Stimulated activated CD4-positive, alpha-beta T cell treated with anti-CD3 and anti-CD28 coated beads, Interleukin-12 subunit alpha, Interleukin-12 subunit beta, amount 100 ng/mL, for 24 hours (primary cell): ENCODE measurements around the gene KCNIP4.

ENCODE experiments used
- DNase-seq, 2 experiments: peaks; one replicate each; pipeline ENCODE4 v3.0.0-alpha.2; 2020; ENCODE audit warnings: low read depth in 2 of 2

Gene KCNIP4

DNA sequence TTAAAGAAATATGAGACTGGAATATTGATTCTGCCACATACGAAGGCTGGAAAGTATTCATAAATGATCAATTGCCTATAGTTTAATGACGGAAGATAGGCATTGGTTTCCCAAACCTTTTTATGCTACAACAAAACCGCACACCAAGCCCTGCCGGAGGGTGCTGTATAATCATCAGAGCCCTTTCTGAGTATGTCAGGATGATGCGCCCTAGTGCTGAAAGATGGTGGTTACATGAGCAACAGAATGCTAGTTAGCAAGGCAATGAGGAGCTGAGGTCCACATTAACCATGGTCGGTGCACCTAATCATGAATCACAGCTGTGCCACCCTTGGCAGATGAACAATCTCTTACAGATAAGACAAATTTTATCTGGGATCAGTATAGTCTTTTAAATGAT is 757.3 kb downstream of the KCNIP4 start:
- no peak for DNase-seq

DNA sequence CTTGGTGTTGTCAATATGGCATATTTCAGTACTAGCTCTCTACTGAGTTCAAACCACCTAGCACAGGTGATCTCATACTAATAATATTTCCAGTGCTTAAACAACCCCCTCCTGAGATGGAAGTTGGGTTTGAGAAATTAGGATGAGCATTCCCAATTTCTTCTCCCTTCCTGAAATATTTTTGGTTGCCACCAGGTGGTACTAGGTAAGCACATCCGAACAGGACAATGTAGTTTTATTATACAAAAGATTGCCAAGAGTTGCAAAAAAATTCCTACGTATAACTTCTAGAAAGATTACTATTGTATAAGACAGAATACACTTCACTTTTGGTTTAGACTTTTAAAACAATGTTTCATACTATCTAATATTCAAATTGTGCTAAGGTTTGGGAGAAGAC is 763.8 kb downstream of the KCNIP4 start:
- DNase-seq: no peak

DNA sequence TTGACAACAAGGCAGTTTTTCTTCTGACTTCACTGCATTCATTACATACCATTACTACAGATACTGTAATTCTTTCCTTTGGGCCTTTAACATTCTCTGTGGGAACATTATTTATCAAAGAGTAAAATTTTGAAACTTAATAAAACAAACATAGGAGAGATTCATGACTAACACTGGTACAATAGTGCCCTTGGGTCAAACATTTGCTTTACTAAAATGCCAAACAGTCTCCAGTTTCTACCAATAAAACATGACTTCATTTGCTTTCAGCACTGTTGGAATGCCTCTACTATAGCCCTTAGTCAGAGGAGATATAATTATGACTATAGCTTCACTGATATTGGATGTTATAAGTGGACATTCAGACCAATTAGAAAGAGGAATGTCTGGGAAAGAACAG is 766.9 kb downstream of the KCNIP4 start:
- no peak for DNase-seq

GRCh38 chr4:21177871-21178270 is 770.7 kb downstream of the KCNIP4 start:
- DNase-seq: no peak

DNA sequence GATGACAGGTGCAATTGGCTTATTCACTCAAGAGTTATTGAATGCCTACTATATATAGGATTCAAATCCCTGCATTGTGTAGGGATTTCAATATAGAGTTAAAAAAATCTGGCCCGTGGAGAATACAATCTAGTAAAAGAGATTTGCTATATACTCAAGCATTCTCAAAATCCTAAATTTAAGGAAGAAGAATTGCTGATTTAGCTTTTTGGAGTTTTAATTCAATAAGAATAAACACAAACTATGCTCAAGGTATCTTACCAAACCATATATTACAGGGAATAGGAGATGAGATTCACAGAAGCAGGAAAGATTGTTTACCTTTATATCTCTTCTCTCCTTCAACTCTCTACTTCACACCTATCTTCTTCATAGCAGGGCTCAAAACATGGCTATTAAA is 771.5 kb downstream of the KCNIP4 start:
- DNase-seq: no peak

- DNase-seq: no peak
These were observed 780.9 kb downstream of the KCNIP4 start for GRCh38 chr4:21167711-21168110.

- no peak for DNase-seq
These were observed 793.2 kb downstream of the KCNIP4 start for GRCh38 chr4:21155367-21155766.

DNA sequence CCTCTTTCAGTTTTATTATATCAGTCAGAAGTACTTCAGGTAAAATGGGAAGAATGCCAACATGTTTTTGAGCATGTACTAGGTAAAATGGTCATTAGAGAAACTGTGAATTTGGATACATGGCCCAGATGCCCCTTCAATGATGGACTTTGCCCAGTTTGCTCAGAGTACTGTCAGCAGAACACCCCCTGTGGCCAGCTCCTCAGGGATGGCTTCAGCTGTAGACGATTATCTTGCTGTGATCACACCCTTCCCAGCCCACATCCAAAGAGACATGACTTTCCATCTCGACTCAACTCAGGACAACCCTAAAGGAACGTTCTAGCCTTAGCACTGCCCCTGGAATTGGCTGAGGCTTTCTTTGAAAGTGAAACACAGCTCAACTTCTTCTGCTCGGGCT is 809.2 kb downstream of the KCNIP4 start:
- no peak for DNase-seq

- DNase-seq: no peak
These were observed 812.4 kb downstream of the KCNIP4 start for GRCh38 chr4:21136051-21136630.

GRCh38 chr4:21134994-21135393 is 813.6 kb downstream of the KCNIP4 start:
- DNase-seq: no peak

- DNase-seq: no peak
These were observed 818.0 kb downstream of the KCNIP4 start for GRCh38 chr4:21130606-21131005.

DNA sequence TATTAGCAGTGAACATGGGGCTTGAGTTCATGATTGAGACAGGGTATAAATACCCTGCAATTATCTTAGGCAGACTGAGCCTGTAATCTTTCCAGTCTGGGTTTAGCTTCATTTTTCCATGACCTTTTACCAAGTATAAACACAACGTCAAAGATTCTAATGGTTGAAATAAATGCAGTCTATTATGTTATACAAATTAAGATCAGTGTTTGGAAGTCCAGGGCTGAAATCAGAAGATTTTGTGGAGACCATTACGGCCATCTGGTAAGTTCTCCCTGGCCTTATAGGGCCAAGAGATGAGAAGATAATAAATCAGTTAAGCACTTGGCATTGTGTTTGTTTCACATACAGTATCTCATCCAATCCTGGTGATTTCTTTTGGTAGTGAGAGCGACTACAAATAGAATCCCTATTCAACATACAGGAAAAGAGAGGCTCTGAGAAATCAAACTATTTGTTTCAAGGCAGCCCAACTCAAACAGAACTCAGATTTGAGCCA is 822.5 kb downstream of the KCNIP4 start:
- no peak for DNase-seq

DNA sequence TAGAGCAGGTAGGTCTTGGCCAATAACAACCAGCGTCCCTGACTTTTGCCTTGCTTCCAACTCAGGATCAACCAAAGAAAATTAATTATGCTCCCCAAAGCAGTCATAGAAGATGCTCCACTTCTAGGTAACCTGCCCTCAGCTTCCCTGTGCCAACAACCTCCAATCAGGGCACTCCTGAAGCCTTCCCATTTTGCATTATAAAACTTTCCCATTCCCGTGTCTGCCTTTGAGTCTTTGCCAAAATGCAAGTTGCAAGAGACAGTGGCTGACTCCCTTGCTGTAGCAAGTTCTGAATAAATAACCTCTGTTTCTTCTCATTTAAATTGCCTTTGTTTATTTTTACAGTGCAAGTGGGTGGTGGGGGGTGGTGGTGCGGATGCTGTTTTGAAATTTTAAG is 830.3 kb downstream of the KCNIP4 start:
- no peak for DNase-seq

GRCh38 chr4:21117541-21118180 is 830.9 kb downstream of the KCNIP4 start:
- no peak for DNase-seq

- DNase-seq: no peak
These were observed 834.9 kb downstream of the KCNIP4 start for GRCh38 chr4:21113496-21114223.

GRCh38 chr4:21102667-21103066 is 845.9 kb downstream of the KCNIP4 start:
- no peak for DNase-seq

GRCh38 chr4:21097865-21098264 is 850.7 kb downstream of the KCNIP4 start:
- no peak for DNase-seq

DNA sequence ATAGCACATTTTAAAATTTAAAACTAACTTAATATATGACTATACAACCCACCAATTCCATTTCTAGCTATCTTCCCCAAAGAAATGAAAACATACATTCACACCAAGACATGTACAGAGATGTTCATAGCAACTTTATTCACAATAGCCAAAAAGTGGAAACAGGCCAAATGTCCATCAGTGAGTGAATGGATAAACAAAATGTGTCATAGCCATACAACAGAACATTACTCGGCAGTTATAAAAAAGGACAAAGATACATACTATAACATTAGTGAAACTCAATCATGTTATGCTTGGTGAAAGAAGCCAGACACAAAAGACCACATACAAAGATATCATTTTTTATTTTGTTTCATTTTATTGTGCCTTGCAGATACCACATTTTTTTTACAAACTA is 851.5 kb downstream of the KCNIP4 start:
- no peak for DNase-seq

- DNase-seq: no peak
These were observed 856.0 kb downstream of the KCNIP4 start for GRCh38 chr4:21092531-21092930.

DNA sequence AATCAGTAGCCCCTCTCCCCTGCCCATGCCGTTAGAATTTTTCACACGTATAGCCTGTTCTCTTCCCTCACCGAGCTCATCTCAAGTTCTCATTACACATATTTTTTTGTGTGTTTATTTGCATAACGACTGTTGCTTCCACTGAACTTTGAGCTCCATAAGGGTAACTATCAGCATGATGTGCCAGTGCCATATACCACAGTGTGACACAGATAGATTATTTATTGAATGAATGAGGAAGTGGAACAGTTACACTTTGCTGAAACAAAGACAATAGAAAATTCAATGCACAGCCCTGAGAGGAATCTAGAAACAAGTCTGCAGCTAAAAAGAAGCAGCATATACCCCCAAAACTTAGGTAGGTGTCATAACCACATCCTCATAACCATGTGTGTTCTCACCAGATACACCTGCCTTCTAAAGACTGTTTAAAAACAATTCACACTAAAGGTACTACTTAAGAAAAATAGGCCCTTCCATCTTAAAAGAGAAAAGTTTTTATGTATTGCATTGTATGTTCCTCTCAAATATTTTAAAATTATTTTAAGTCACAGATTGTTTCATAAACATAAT is 858.4 kb downstream of the KCNIP4 start:
- DNase-seq: no peak

DNA sequence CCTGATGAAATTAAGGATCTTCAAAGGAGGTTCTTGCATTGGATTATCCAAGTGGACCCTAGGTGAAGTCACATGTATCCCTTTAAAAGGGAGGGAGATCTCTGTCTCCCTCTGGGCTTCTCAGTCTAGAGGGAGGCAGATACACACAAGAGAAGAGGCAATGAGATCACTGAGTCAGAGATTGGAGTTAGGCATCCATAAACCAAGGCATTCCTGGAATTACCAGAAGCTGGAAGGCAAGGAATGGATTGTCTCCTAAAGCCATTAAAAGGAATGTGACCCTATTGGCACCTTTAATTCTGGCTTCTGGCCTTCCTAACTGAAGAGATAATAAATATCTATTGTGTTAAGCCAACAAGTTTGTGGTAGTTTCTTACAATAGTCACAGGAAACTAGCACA is 865.2 kb downstream of the KCNIP4 start:
- no peak for DNase-seq

- DNase-seq: no peak
These were observed 870.6 kb downstream of the KCNIP4 start for GRCh38 chr4:21077967-21078366.

- DNase-seq: no peak
These were observed 881.2 kb downstream of the KCNIP4 start for GRCh38 chr4:21067351-21067750.
